LNCaP clone FGC (cell line): ENCODE measurements around the gene GMEB2.

Experiments
- DNase-seq: peaks from one replicate; pipeline ENCODE4 v3.0.0-alpha.2; 2011; ENCODE audit warnings: low read depth
- H3K4me3 ChIP-seq: 2 replicates; pipeline ENCODE4 v1.5.1; 2011; ENCODE audit warnings: mild to moderate bottlenecking, low read depth, low read length, control low read depth
- TF ChIP-seq, protein P1 (sequence below): IDR thresholded peaks from 2 replicates; pipeline ENCODE4 v1.5.1; 2012; ENCODE audit warnings: mild to moderate bottlenecking; ENCODE audit not compliant: control insufficient read depth, insufficient read depth; ENCODE audit errors: extremely low read depth

The GMEB2 gene

DNA sequence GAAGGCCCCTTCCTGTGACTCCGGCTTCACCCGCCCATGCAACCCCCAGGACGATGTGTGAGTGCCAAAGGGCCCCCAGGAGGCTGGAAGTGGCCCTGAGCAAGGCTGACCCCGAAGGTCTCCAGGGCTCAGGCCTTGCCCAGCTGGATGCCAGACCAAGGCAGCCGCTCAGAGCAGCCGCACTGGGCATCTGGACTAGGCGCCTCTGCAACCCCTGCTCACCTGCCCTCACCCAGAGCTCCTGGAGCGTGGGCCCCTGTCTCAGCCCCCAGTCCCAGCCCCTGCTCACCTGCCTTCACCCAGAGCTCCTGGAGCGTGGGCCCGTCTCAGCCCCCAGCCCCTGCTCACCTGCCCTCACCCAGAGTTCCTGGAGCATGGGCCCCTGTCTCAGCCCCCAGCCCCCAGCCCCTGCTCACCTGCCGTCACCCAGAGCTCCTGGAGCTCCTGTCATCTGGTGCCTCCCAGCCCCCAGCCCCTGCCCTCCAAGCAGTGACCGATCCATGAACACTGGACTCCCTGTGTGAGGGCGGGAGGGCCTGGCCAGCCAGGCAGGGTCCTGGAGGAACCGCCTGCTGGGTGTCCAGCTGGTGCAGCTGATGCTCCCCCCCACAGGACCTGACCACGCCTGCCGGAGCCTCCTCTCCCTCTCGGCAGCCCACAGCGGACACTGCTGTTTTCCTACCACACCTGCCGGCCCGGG lies 80.5 kb downstream of the GMEB2 start:
- TF ChIP-seq, protein P1, sequence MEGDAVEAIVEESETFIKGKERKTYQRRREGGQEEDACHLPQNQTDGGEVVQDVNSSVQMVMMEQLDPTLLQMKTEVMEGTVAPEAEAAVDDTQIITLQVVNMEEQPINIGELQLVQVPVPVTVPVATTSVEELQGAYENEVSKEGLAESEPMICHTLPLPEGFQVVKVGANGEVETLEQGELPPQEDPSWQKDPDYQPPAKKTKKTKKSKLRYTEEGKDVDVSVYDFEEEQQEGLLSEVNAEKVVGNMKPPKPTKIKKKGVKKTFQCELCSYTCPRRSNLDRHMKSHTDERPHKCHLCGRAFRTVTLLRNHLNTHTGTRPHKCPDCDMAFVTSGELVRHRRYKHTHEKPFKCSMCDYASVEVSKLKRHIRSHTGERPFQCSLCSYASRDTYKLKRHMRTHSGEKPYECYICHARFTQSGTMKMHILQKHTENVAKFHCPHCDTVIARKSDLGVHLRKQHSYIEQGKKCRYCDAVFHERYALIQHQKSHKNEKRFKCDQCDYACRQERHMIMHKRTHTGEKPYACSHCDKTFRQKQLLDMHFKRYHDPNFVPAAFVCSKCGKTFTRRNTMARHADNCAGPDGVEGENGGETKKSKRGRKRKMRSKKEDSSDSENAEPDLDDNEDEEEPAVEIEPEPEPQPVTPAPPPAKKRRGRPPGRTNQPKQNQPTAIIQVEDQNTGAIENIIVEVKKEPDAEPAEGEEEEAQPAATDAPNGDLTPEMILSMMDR: no peak
- H3K4me3 ChIP-seq: no peak overlapping the region
- no peak for DNase-seq

DNA sequence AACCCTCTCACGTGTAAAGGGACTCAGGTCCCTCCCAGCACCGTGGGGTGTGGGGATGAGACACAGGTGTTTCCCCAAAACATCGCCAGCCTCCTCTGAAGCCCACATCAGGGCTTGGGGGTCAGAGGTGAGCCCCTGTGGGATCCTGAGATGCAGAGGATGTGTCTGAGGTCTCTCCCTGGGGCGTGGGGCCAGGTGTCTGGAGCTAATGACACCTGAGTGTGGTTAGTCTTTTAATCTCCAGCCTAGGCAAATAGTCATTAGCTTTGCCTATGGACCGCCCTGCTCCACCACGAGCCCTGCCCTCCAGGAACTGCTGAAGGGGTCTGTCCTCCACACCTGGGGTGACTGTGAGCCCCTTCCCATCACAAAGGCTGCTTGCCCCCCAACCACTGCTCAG lies 81.1 kb downstream of the GMEB2 start:
- TF ChIP-seq, protein P1: no peak
- DNase-seq: no peak
- H3K4me3 ChIP-seq: no peak overlapping the region

DNA sequence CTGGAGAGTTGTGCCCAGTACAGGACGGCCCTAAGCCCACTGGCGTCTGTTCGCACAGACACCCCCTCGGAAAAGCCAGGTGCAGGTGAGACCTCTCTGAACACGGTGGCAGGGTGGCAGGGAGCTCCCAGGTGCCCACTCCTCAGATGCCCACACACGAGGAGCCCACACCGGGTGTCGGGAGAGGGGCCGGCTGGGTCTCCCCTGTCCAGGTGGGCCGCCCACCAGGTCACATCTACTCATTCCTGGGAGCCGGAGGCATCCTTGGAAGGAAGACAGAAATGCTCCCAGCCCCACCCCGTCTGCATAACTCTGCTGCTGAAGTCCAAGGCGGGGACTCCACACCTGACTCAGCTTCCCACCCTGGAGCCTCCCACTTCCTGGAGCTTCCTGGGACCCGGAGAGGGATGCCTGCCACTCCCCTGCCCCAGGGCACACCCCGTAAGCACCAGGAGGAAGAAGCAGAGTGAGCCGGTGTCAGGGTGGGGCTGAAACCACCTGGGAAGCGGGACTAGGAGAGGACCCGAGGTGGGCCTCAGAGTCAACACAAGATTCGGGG lies 81.9 kb downstream of the GMEB2 start:
- TF ChIP-seq, protein P1: no peak
- no peak for DNase-seq
- H3K4me3 ChIP-seq: no peak overlapping the region

DNA sequence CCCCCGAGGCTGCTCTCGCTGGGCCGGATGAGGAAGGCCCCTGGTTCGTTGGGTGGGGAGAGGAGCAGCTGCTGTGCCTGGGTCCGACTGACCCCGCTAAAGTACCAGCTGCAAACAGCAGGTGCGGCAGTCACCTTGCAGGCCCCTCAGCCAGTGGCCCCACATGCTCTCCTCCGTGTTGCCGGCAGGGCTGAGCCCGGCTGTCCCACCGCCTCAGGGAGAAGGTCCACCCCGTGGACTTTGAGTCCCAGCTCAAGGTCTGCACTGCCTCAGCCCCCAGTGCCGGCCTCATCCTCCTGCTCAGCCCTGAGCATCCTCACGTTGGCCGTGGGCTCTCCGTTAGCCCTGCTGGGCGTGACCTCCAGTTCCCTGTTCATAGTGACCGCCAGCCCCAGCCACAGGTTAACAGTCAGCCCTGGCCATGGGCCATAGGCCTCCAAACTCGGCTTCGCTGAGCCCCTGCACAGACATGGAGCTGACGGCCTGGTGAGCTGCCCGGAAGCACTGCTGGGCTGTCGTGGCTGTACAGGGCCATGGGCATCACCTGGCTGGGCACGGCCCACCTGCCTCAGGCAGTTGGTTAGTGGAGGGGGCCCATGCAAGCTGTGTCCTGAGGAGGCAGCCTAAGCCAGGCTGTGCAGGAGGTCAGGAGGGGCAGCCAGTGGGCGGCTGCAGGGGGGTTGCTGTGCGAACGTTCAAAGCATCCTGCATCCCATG lies 82.5 kb downstream of the GMEB2 start:
- H3K4me3 ChIP-seq: no peak overlapping the region
- DNase-seq: no peak
- TF ChIP-seq, protein P1: no peak

DNA sequence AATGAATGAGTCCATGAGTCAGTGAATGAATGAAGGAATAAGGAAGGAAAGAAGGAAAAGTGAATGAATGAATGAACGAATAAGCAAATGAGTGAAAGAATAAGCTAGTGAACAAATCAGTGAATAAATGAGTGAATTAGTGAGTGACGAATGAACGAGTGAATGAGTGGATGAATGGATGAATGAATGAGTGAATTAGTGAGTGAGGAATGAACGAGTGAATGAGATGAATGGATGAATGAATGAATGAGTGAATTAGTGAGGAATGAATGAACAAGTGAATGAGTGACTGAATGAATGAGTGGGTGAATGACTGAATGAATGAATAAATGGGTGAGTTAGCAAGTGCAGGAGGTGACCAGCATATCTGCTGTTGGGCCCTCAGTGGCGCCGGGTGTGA lies 83.2 kb downstream of the GMEB2 start:
- H3K4me3 ChIP-seq: no peak overlapping the region
- no peak for DNase-seq
- TF ChIP-seq, protein P1: no peak

DNA sequence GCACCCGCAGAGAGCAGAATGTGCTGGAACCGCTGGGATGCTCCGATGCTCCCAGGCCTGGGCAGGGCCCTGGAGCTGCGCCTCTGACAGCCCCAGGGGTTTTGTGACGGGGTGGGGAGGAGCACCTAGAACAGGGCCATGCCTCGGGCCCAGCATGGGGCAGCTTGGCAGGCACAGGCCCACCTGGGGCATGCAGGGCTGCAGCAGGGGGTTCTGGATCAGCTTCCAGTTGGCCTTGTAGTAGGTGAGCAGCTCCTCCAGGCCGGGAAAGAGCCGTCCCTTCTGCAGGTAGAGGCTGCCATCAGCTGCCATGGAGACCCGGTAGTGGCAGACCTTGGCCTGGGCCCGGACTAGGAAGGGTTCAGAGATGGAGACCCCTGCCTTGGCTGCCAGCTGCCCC lies 83.8 kb downstream of the GMEB2 start:
- TF ChIP-seq, protein P1: no peak
- no peak overlapping the region for H3K4me3 ChIP-seq
- no peak for DNase-seq
